Breast epithelium (tissue), 3 donors: Measurements from ENCODE around the gene GALNT2.

Experiments used
- POLR2A ChIP-seq: fragments of 450-650 bp; IDR thresholded peaks from one replicate; pipeline ENCODE4 v1.6.1; 2016; ENCODE audit warnings: antibody characterized with exemption, mild to moderate bottlenecking, moderate library complexity
- POLR2AphosphoS5 ChIP-seq, 3 donors: sonication (generic); formaldehyde crosslinking; IDR thresholded peaks; one replicate each; pipeline ENCODE4 v1.6.1; 2017; ENCODE audit warnings: antibody characterized with exemption in 3 of 3
- TF ChIP-seq, protein P1 (sequence below), 3 donors: fragments of 450-650 bp; IDR thresholded peaks; one replicate each; pipeline ENCODE4 v1.5.1; 2016 to 2017; ENCODE audit warnings: antibody characterized with exemption in 3 of 3, mild to moderate bottlenecking in 3 of 3, moderate library complexity in 3 of 3

DNA sequence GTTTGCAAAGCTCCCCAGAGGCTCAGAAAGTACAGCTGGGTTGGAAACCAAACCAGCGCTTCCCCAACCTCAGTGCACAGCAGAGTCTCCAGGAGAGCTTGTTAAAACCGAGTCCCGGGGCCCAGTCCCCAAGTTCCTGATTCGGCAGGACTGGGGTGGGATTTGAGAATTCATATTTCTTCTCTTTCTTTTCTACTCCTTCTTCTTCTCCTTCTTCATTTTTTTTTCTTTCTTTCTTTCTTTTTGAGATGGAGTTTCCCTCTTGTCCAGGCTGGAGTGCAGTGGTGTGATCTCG is 222.3 kb downstream of the GALNT2 start:
- TF ChIP-seq POLR2A (no peak), POLR2AphosphoS5 (IDR thresholded peaks at IDR 0.05) (no peak)
- TF ChIP-seq, protein P1, sequence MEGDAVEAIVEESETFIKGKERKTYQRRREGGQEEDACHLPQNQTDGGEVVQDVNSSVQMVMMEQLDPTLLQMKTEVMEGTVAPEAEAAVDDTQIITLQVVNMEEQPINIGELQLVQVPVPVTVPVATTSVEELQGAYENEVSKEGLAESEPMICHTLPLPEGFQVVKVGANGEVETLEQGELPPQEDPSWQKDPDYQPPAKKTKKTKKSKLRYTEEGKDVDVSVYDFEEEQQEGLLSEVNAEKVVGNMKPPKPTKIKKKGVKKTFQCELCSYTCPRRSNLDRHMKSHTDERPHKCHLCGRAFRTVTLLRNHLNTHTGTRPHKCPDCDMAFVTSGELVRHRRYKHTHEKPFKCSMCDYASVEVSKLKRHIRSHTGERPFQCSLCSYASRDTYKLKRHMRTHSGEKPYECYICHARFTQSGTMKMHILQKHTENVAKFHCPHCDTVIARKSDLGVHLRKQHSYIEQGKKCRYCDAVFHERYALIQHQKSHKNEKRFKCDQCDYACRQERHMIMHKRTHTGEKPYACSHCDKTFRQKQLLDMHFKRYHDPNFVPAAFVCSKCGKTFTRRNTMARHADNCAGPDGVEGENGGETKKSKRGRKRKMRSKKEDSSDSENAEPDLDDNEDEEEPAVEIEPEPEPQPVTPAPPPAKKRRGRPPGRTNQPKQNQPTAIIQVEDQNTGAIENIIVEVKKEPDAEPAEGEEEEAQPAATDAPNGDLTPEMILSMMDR (IDR thresholded peaks at IDR 0.05), result no peak
